Measurements from ENCODE around the gene RAB15.

- no peak for TF ChIP-seq TCF7L2 (IDR thresholded peaks at IDR 0.05; ENCODE audit: borderline replicate concordance, extremely low read depth, insufficient read depth, insufficient read length)
- no peak for TF ChIP-seq CTCF (IDR thresholded peaks at IDR 0.05 in 2 of 3, conservative IDR thresholded peaks at IDR 0.05 in 1 of 3; ENCODE audit: borderline replicate concordance in 1 of 3, insufficient read depth in 1 of 3, low read depth in 2 of 3, low read length in 2 of 3)
- TF ChIP-seq POLR2A (IDR thresholded peaks at IDR 0.05; ENCODE audit: borderline replicate concordance, extremely low read depth, insufficient read depth, insufficient read length) = no peak
- no peak for TF ChIP-seq ZNF274 (IDR thresholded peaks at IDR 0.05; ENCODE audit: low read depth, low read length)
- TF ChIP-seq REST (IDR thresholded peaks at IDR 0.05; ENCODE audit: low read depth) = no peak
- no peak for TF ChIP-seq RAD21 (IDR thresholded peaks at IDR 0.05; ENCODE audit: low read depth)
Measured at GRCh38 chr14:64939817-64940190, 32.3 kb downstream of the RAB15 start.
